Osteocyte (in vitro differentiated cells): ENCODE results near the gene NRP2. TPM values are rescaled to one million over a fixed set of nuclear protein-coding genes. Genes with fewer than 3 reads are reported as not detected.

ENCODE experiments used
- DNase-seq: peaks from one replicate; pipeline ENCODE4 v3.0.0; 2021; ENCODE audit warnings: mixed read lengths; ENCODE audit not compliant: unreplicated experiment; ENCODE audit errors: extremely low spot score
- H3K27ac Mint-ChIP-seq: one replicate; pipeline ENCODE4 v1.8.0; 2021; ENCODE audit warnings: mild to moderate bottlenecking, mixed read lengths; ENCODE audit not compliant: unreplicated experiment
- H3K27me3 Mint-ChIP-seq: one replicate; pipeline ENCODE4 v1.8.0; 2021; ENCODE audit warnings: mixed read lengths; ENCODE audit not compliant: unreplicated experiment
- H3K36me3 Mint-ChIP-seq: one replicate; pipeline ENCODE4 v1.8.0; 2021; ENCODE audit warnings: mixed read lengths; ENCODE audit not compliant: unreplicated experiment
- H3K4me1 Mint-ChIP-seq: one replicate; pipeline ENCODE4 v1.8.0; 2021; ENCODE audit warnings: mixed read lengths; ENCODE audit not compliant: unreplicated experiment
- H3K4me3 Mint-ChIP-seq: one replicate; pipeline ENCODE4 v1.8.0; 2021; ENCODE audit warnings: mild to moderate bottlenecking, moderate library complexity, mixed read lengths; ENCODE audit not compliant: unreplicated experiment
- H3K9me3 Mint-ChIP-seq: one replicate; pipeline ENCODE4 v1.8.0; 2021; ENCODE audit warnings: mixed read lengths; ENCODE audit not compliant: unreplicated experiment
- CTCF ChIP-seq: fragments of 200-600 bp; sonication (generic); IDR thresholded peaks from 2 replicates; pipeline ENCODE4 v1.5.0; 2021; ENCODE audit warnings: antibody characterized with exemption, mild to moderate bottlenecking, moderate library complexity
- total RNA-seq: library from RNA; stranded (reverse); gene quantifications from 2 replicates; pipeline ENCODE4 v1.2.1, GENCODE V29; 2021

Gene NRP2
- total RNA-seq, 1 donor from 2014 or later, result 52.4 TPM

- TF ChIP-seq CTCF, result no peak
- H3K4me1 Mint-ChIP-seq, result peaks cover 63% of the 10 kb centered on the region
- peak overlapping the region; percentile 95 for H3K27ac Mint-ChIP-seq
- peaks cover 5% of the 10 kb centered on the region for H3K36me3 Mint-ChIP-seq
- DNase-seq, result no peak
- peak overlapping the region; percentile 43 for H3K4me3 Mint-ChIP-seq
- H3K27me3 Mint-ChIP-seq, result no peaks in the 10 kb centered on the region
- H3K9me3 Mint-ChIP-seq, result no peaks in the 10 kb centered on the region
These were observed 24.6 kb downstream of the NRP2 start for GRCh38 chr2:205706769-205707381.

GRCh38 chr2:205708231-205708631 lies 25.9 kb downstream of the NRP2 start:
- Mint-ChIP-seq H3K9me3 (no peaks in the 10 kb centered on the region), H3K4me1 (peaks cover 63% of the 10 kb centered on the region), H3K27me3 (no peaks in the 10 kb centered on the region), H3K4me3 (no peak overlapping the region), H3K36me3 (peaks cover 5% of the 10 kb centered on the region), H3K27ac (peak overlapping the region; percentile 95)
- no peak for DNase-seq
- no peak for TF ChIP-seq CTCF

- no peak for TF ChIP-seq CTCF
- Mint-ChIP-seq H3K27me3 (no peaks in the 10 kb centered on the region), H3K36me3 (peaks cover 2% of the 10 kb centered on the region), H3K4me3 (no peak overlapping the region), H3K27ac (no peak overlapping the region), H3K9me3 (no peaks in the 10 kb centered on the region), H3K4me1 (peaks cover 67% of the 10 kb centered on the region)
- no peak for DNase-seq
These were observed 27.0 kb downstream of the NRP2 start for GRCh38 chr2:205709319-205709718.

- H3K27me3 Mint-ChIP-seq, result no peaks in the 10 kb centered on the region
- no peaks in the 10 kb centered on the region for H3K9me3 Mint-ChIP-seq
- H3K4me3 Mint-ChIP-seq, result no peak overlapping the region
- peak overlapping the region; percentile 64 for H3K27ac Mint-ChIP-seq
- H3K4me1 Mint-ChIP-seq, result peaks cover 64% of the 10 kb centered on the region
- TF ChIP-seq CTCF, result no peak
- no peak for DNase-seq
- H3K36me3 Mint-ChIP-seq, result peaks cover 7% of the 10 kb centered on the region
These were observed 30.2 kb downstream of the NRP2 start for GRCh38 chr2:205712508-205712907.

- TF ChIP-seq CTCF, result no peak
- DNase-seq, result no peak
- no peaks in the 10 kb centered on the region for H3K27me3 Mint-ChIP-seq
- H3K4me1 Mint-ChIP-seq, result peaks cover 64% of the 10 kb centered on the region
- no peaks in the 10 kb centered on the region for H3K9me3 Mint-ChIP-seq
- peaks cover 12% of the 10 kb centered on the region for H3K36me3 Mint-ChIP-seq
- peak overlapping the region; percentile 64 for H3K27ac Mint-ChIP-seq
- no peak overlapping the region for H3K4me3 Mint-ChIP-seq
These were observed 30.8 kb downstream of the NRP2 start for GRCh38 chr2:205713086-205713485.
